ENCODE results near the gene SMAD4.

DNA sequence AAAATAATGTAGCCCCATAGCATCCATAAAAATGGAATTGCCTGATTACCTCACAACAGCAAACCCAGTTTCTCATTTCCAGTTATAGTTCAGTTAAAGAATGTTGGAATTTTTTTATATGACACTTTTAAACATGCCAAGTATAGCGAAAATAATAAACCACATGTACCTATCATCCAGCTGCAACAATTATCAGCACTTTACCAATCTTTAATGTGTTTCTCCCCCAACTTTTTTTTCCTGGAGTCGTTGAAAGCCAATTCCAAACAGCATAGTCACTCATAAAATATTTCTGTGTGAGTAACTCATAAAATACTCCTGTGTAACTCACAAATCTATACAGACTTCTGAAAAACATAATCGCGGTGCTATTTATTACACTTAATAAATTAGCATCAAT is 38.1 kb downstream of the SMAD4 start:
- TF ChIP-seq EZH2phosphoT487 (IDR thresholded peaks at IDR 0.05; ENCODE audit: low read depth, severe bottlenecking, unreplicated experiment) (no peak), EZH2 (IDR thresholded peaks at IDR 0.05; ENCODE audit: borderline replicate concordance) (no peak)
- TF ChIP-seq, protein P1, sequence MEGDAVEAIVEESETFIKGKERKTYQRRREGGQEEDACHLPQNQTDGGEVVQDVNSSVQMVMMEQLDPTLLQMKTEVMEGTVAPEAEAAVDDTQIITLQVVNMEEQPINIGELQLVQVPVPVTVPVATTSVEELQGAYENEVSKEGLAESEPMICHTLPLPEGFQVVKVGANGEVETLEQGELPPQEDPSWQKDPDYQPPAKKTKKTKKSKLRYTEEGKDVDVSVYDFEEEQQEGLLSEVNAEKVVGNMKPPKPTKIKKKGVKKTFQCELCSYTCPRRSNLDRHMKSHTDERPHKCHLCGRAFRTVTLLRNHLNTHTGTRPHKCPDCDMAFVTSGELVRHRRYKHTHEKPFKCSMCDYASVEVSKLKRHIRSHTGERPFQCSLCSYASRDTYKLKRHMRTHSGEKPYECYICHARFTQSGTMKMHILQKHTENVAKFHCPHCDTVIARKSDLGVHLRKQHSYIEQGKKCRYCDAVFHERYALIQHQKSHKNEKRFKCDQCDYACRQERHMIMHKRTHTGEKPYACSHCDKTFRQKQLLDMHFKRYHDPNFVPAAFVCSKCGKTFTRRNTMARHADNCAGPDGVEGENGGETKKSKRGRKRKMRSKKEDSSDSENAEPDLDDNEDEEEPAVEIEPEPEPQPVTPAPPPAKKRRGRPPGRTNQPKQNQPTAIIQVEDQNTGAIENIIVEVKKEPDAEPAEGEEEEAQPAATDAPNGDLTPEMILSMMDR (IDR thresholded peaks at IDR 0.05; ENCODE audit: poor library complexity), result no peak

All from hepatocyte (in vitro differentiated cells).